Thyroid gland (tissue), 4 donors: Measurements from ENCODE around the gene MATN1. TPM values are rescaled to one million over a fixed set of nuclear protein-coding genes. Genes with fewer than 3 reads are reported as not detected.
A peak's percentile ranks its signal among the peaks of the same experiment; 100 is the strongest.

ENCODE experiments used
- DNase-seq, 2 donors: peaks; one replicate each; pipeline ENCODE4 v3.0.0-alpha.2; 2019
- H3K27ac ChIP-seq, 3 donors: fragments of 200-600 bp; sonication (generic); 1 replicate in 2 of 3; 2 replicates in 1 of 3; pipeline ENCODE4 v1.5.1; 2016 to 2019; ENCODE audit warnings: mild to moderate bottlenecking in 1 of 3, moderate library complexity in 1 of 3
- H3K27me3 ChIP-seq: fragments of 200-600 bp; sonication (generic); one replicate; pipeline ENCODE4 v1.5.1; 2019
- H3K36me3 ChIP-seq, 2 donors: fragments of 200-600 bp; sonication (generic); one replicate each; pipeline ENCODE4 v1.5.1; 2016 to 2019
- H3K4me1 ChIP-seq, 2 donors: fragments of 200-600 bp; sonication (generic); one replicate each; pipeline ENCODE4 v1.5.1; 2017 to 2019
- H3K4me3 ChIP-seq, 3 donors: fragments of 200-600 bp; sonication (generic); replicated peaks in 1 of 3; 1 replicate in 2 of 3; 2 replicates in 1 of 3; pipeline ENCODE4 v1.5.1; 2016; ENCODE audit warnings: mild to moderate bottlenecking in 1 of 3
- H3K9me3 ChIP-seq: fragments of 200-600 bp; sonication (generic); one replicate; pipeline ENCODE4 v1.5.1; 2017
- CTCF ChIP-seq, 6 experiments: fragments of 200-600 bp in 3 of 6; fragments of 450-650 bp in 3 of 6; sonication (generic) in 3 of 6; IDR thresholded peaks; one replicate each; pipeline ENCODE4 v1.5.1; 2016 to 2019; ENCODE audit warnings: antibody characterized with exemption in 6 of 6, mild to moderate bottlenecking in 2 of 6, inconsistent platforms in 1 of 6, moderate library complexity in 1 of 6
- POLR2A ChIP-seq, 2 donors: fragments of 450-650 bp; IDR thresholded peaks; one replicate each; pipeline ENCODE4 v1.6.1; 2017; ENCODE audit warnings: antibody characterized with exemption in 2 of 2, mild to moderate bottlenecking in 2 of 2, moderate library complexity in 1 of 2
- WGBS, 2 donors: methylation state at CpG; one replicate each; pipeline ENCODE4 v1.1.5; 2017; 5-methylcytosine and 5-hydroxymethylcytosine counted together
- intact Hi-C: fragments of 100-400 bp; cut with DNase I; formaldehyde crosslinking; loops from one replicate; pipeline ENCODE4 v1.15.1; 2023
- total RNA-seq, 4 donors: library from RNA; depleted of rRNA; stranded (reverse); fragments of >200 nt; gene quantifications; one replicate each; pipeline ENCODE4 v1.2.3, GENCODE V29; 2016

Gene MATN1
- total RNA-seq, 4 donors from 2014 or later, result 0.45 to 3.0 TPM; not detected in 2

- H3K27ac ChIP-seq, result no peak overlapping the region
Measured at GRCh38 chr1:30684881-30685795, 38.2 kb downstream of the MATN1 start.

GRCh38 chr1:30684259-30684658 lies 39.1 kb downstream of the MATN1 start:
- Histone ChIP-seq H3K4me1 (peaks cover 0 to 5% of the 10 kb centered on the region in 2 donors), H3K36me3 (no peaks in the 10 kb centered on the region), H3K4me3 (no peak overlapping the region), H3K9me3 (no peaks in the 10 kb centered on the region), H3K27me3 (no peaks in the 10 kb centered on the region), H3K27ac (no peak overlapping the region)
- WGBS, 2 donors, result 85 to 90% methylated on average over 4 of the region's 4 CpGs
- TF ChIP-seq CTCF (IDR thresholded peaks at IDR 0.05) (no peak), POLR2A (IDR thresholded peaks at IDR 0.05) (no peak)
- DNase-seq, result no peak
- intact Hi-C loops, result no loop called here

More at GRCh38 chr1:30684881-30685795, 38.2 kb downstream of the MATN1 start:
- TF ChIP-seq POLR2A (IDR thresholded peaks at IDR 0.05) (peak in 1 of 2 donors; percentile 54), CTCF (IDR thresholded peaks at IDR 0.05) (peak in 3 of 6 experiments; percentile 9 to 37 (median 23))
- DNase-seq, result peak; percentile 99
- peaks cover 0 to 5% of the 10 kb centered on the region in 2 donors for H3K4me1 ChIP-seq
- H3K4me3 ChIP-seq, result peak overlapping the region in 1 of 3 donors; percentile 6
- H3K27me3 ChIP-seq, result no peaks in the 10 kb centered on the region
- H3K9me3 ChIP-seq, result no peaks in the 10 kb centered on the region
- H3K36me3 ChIP-seq, result no peaks in the 10 kb centered on the region
- 11 to 12% methylated on average over 17 to 22 of the region's 56 CpGs for WGBS, 2 donors
- intact Hi-C loops, result no loop called here

DNA sequence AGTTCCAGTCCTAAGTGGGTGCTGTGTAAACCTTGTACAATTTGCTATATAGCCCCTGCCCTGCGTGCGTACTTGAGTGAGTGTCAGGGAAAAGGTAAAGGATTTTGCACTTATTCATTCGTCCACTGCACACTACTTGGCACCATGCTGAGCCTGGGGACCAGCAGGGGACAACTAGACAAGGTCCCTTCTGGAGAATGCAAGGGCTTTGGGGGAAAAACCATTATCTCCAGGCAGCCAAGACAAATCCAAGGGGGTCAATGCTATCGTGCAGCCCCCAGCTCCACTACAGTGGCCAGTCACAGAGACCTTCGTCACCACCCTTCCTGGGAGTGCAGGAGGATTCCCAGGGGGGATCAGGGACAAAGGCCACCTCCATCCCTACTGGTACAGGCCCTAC lies 39.7 kb downstream of the MATN1 start:
- no peaks in the 10 kb centered on the region for H3K27me3 ChIP-seq
- no peak for DNase-seq
- no peaks in the 10 kb centered on the region for H3K36me3 ChIP-seq
- peaks cover 0 to 5% of the 10 kb centered on the region in 2 donors for H3K4me1 ChIP-seq
- H3K27ac ChIP-seq, result no peak overlapping the region
- 59 to 64% methylated on average over 5 of the region's 5 CpGs for WGBS, 2 donors
- no peak for TF ChIP-seq CTCF (IDR thresholded peaks at IDR 0.05)
- TF ChIP-seq POLR2A (IDR thresholded peaks at IDR 0.05), result no peak
- H3K4me3 ChIP-seq, result no peak overlapping the region
- intact Hi-C loops, result no loop called here
- H3K9me3 ChIP-seq, result no peaks in the 10 kb centered on the region

DNA sequence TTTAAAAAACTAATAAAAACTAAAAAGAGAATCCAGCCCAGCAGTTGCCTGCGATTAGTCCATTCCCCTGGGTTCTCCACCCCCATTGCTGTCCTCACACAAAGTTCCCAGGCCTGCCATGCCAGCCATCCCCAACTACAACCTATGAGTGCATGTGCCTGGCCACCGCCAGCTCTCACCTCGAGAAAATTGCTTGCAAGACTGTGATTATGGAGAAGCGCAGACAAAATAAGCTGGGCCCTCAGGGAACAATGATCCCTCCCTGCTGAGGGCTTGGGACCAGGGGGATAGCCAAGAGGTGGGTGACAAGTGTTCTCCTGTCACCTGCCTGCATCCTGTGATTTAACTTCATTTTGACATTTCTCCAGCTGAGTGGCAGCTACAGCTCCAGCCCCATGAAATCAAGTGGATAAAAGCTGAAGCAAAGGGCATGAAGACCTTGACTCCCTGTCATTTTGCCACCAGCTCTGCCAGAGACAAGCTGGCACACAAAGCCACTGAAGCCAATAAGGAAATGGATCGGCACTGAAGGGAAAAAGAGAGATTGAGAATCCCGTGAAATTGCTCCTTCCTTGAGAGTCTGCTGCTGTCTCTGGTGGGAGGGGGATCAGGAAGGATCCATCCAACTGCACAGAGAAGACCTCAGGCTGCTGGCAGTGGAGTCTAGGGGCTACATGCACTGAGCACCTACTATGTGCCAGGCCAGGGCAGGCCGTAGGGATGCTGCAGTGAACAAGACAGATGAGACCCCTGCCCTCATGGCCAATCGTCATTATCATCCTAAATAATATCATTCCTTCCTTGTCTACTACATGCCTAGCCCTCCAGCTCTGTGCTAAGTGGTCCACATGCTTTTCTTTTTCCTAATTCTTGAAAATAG lies 40.7 kb downstream of the MATN1 start:
- intact Hi-C loops, result no loop called here
- no peaks in the 10 kb centered on the region for H3K27me3 ChIP-seq
- no peak overlapping the region for H3K27ac ChIP-seq
- no peaks in the 10 kb centered on the region for H3K9me3 ChIP-seq
- WGBS, 2 donors, result 77 to 83% methylated on average over 8 of the region's 8 CpGs
- H3K4me3 ChIP-seq, result no peak overlapping the region
- no peaks in the 10 kb centered on the region for H3K36me3 ChIP-seq
- H3K4me1 ChIP-seq, result peaks cover 0 to 5% of the 10 kb centered on the region in 2 donors
- no peak for DNase-seq
- no peak for TF ChIP-seq CTCF (IDR thresholded peaks at IDR 0.05)
- no peak for TF ChIP-seq POLR2A (IDR thresholded peaks at IDR 0.05)
